C4-2B (cell line): ENCODE results near the gene DYNC2I2.
"Not testable (repeated sequence)": the region's sequence is repeated elsewhere in the genome, so short reads cannot be mapped to it uniquely, and the experiment has no call there.

ENCODE experiments used
- H3K27ac ChIP-seq: fragments of 450-650 bp; 2 replicates; pipeline ENCODE4 v1.5.1; 2017
- ZFX ChIP-seq: fragments of 450-650 bp; IDR thresholded peaks from 2 replicates; pipeline ENCODE4 v1.6.1; 2017
- TF ChIP-seq, protein P1 (sequence below): fragments of 450-650 bp; conservative IDR thresholded peaks from 2 replicates; pipeline ENCODE4 v1.5.1; 2017; ENCODE audit warnings: mild to moderate bottlenecking

The DYNC2I2 gene

DNA sequence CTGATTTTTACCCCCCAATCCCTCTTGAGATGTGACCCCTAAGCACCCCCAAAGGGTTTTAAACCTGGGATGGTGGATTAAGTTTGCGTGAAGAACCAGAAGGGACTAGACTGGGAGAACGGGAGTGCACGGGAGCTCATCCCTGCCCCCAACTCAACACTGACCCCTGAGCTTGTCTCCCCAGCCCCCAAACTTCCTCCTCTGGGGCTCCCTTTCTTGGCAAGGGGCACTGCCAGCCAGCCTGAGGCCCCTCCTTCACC, 27.3 kb upstream of the DYNC2I2 start:
- TF ChIP-seq ZFX = no peak
- TF ChIP-seq, protein P1, sequence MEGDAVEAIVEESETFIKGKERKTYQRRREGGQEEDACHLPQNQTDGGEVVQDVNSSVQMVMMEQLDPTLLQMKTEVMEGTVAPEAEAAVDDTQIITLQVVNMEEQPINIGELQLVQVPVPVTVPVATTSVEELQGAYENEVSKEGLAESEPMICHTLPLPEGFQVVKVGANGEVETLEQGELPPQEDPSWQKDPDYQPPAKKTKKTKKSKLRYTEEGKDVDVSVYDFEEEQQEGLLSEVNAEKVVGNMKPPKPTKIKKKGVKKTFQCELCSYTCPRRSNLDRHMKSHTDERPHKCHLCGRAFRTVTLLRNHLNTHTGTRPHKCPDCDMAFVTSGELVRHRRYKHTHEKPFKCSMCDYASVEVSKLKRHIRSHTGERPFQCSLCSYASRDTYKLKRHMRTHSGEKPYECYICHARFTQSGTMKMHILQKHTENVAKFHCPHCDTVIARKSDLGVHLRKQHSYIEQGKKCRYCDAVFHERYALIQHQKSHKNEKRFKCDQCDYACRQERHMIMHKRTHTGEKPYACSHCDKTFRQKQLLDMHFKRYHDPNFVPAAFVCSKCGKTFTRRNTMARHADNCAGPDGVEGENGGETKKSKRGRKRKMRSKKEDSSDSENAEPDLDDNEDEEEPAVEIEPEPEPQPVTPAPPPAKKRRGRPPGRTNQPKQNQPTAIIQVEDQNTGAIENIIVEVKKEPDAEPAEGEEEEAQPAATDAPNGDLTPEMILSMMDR = no peak
- H3K27ac ChIP-seq = peak overlapping the region; percentile 94

- TF ChIP-seq ZFX = no peak
- TF ChIP-seq, protein P1 = no peak
- H3K27ac ChIP-seq = peak overlapping the region; percentile 94
Observed at GRCh38 chr9:128683340-128684064, 26.9 kb upstream of the DYNC2I2 start.

DNA sequence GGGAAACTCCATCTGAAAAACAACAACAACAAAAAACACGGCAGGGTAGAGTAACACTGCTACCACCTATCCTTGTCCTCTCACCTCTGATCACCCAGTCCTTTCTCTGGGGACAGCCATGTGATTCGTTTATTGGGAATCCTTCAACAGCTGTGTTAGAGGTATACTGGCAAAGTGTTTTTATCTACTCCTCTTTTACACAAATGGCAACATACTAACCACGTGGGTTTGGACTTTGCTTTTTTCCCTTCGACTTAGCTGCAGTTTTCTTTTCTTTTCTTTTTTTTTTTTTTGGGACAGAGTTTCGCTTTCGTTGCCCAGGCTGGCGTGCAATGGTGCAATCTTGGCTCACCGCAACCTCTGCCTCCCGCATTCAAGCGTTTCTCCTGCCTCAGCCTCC, 21.1 kb upstream of the DYNC2I2 start:
- TF ChIP-seq, protein P1 = no peak
- no peak for TF ChIP-seq ZFX
- H3K27ac ChIP-seq = no peak overlapping the region

GRCh38 chr9:128675382-128675781, 18.7 kb upstream of the DYNC2I2 start:
- H3K27ac ChIP-seq = no peak overlapping the region
- TF ChIP-seq ZFX = no peak
- TF ChIP-seq, protein P1 = no peak

DNA sequence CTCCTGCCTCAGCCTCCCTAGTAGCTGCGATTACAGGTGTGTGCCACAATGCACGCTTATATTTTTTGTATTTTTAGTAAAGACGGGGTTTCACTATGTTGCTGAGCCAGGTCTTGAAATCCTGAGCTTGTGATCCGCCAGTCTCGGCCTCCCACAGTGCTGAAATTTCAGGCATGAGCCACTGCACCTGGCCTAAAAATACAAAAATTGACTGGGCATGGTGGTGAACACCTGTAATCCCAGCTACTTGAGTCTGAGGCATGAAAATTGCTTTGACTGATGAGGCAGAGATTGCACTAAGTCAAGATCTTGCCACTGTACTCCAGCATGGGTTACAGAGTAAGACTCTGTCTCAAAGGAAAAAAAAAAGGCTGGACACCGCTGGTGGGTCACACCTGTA, 13.1 kb upstream of the DYNC2I2 start:
- no peak overlapping the region for H3K27ac ChIP-seq
- TF ChIP-seq, protein P1 = no peak
- no peak for TF ChIP-seq ZFX

DNA sequence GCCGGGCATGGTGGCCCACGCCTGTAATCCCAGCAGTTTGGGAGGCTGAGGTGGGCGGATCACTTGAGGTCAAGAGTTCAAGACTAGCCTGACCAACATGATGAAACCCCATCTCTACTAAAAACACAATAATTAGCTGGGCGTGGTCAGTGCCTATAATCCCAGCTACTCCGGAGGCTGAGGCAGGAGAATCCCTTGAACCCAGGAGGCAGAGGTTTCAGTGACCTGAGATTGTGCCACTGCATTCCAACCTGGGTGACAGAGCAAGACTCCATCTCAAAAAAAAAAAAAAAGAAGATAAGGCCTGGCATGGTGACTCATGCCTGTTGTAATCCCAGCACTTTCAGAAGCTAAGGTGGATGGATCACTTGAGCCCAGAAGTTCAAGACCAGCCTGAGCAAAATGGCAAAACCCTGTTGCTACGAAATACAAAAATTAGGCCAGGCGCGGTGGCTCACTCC, 9.9 kb upstream of the DYNC2I2 start:
- not testable (repeated sequence) for H3K27ac ChIP-seq

DNA sequence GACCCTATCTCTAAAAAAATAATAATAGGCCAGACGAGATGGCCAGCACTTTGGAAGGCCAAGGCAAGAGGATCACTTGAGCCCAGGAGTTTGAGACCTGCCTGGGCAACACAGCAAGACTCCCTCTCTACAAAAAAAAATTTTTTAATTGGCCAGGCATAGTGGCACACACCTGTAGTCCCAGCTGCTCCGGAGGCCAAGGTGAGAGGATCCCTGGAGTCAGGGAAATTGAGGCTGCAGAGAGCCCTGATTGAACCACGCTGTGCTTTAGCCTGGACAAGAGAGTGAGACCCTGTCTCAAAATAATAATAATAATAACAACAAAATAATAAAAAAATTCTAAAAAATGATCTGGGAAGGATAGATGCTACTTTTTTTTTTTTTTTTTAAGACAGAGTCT, 1.1 kb upstream of the DYNC2I2 start:
- TF ChIP-seq, protein P1 = no peak
- TF ChIP-seq ZFX = no peak
- peak overlapping the region; percentile 93 for H3K27ac ChIP-seq

- TF ChIP-seq ZFX = no peak
- TF ChIP-seq, protein P1 = no peak
- peak overlapping the region; percentile 93 for H3K27ac ChIP-seq
Observed at GRCh38 chr9:128657344-128657704, 677 bp upstream of the DYNC2I2 start.
